ENCODE results near the gene ANKRD52.

DNA sequence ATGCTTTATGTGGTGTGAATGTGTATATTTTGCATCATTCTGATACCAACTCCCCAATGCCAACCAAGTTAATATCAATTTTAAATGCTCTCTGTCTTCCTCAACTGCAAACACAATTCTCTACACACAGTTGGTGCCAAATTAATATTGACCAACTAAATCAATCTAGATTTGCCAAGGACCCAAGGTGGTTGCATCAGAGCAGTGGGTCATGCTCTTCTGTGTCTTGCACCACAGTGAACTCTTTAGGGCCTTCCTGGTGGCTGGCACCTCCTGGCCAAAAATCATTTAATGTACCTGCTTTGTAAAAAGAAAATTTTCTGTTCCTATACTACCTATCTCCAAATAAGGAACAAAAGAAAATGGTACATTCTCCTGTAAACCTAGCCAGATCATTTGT is 22.7 kb upstream of the ANKRD52 start:
- TF ChIP-seq, protein P1, sequence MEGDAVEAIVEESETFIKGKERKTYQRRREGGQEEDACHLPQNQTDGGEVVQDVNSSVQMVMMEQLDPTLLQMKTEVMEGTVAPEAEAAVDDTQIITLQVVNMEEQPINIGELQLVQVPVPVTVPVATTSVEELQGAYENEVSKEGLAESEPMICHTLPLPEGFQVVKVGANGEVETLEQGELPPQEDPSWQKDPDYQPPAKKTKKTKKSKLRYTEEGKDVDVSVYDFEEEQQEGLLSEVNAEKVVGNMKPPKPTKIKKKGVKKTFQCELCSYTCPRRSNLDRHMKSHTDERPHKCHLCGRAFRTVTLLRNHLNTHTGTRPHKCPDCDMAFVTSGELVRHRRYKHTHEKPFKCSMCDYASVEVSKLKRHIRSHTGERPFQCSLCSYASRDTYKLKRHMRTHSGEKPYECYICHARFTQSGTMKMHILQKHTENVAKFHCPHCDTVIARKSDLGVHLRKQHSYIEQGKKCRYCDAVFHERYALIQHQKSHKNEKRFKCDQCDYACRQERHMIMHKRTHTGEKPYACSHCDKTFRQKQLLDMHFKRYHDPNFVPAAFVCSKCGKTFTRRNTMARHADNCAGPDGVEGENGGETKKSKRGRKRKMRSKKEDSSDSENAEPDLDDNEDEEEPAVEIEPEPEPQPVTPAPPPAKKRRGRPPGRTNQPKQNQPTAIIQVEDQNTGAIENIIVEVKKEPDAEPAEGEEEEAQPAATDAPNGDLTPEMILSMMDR (IDR thresholded peaks at IDR 0.05), result no peak
- TF ChIP-seq POLR2A (IDR thresholded peaks at IDR 0.05) (no peak), EP300 (IDR thresholded peaks at IDR 0.05) (no peak)
